ELF-1 (cell line): ENCODE data around the gene PCIF1.
"Not testable (repeated sequence)": the region's sequence is repeated elsewhere in the genome, so short reads cannot be mapped to it uniquely, and the experiment has no call there.

ENCODE experiments used
- DNase-seq: peaks from one replicate; pipeline ENCODE4 v3.0.0-alpha.2; 2016; ENCODE audit warnings: low read depth, low spot score

Gene PCIF1

DNA sequence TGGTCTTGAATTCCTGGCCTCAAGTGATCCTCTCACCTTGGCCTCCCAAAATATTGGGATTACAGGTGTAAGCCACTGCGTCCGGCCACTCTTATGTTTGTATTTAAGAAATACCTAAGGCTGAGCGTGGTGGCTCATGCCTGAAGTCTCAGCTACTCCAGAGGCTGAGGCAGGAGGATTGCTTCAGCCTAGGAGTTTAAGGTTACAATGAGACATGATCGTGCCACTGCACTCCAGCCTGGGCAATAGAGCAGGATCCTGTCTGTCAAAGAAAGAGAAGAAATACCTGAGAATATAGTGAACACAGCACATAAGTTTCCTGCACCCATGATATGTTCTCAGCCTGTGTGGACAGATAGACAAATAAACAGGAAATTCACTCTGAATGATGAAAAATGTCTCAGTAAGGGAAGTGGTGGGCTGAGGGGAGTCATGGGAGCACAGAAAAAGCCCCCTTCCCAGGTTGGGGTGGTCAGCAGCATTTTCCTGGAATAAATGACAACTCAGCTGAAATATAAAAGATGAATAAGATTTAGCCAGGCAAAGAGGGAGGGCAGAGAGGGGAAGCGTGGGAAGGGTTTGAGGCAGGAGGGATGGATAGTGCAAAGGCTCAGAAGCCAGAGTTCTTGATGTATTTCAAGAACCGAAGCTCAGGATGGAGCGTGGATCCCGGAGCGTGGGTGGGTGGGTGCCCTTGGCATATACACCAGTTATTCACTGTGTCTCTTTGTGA, 60.4 kb downstream of the PCIF1 start:
- no peak for DNase-seq

DNA sequence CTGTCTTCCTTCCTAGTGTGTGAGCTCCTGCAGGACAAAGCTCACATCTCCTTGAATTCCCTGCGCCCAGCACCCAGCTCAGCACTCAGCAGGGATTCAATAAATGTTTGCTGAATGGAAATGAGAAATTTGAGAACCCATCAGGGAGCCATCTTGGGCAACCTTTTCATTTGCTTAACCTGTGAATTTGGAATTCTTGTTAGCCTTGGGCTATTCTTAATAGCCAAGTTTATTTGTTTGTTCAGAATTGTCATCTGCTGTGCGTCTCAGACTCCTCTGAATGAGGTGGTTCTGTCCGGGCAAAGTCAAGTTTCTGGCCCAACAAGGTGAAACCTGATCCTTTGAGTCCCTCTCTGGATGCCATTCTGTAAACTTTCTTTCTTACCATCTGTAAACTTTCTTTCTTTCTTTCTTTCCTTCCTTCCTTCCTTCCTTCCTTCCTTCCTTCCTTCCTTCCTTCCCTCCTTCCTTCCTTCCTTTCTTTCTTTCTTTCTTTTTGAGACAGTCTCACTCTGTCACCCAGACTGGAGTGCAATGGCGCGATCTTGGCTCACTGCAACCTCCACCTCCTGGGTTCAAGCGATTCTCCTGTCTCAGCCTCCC, 61.1 kb downstream of the PCIF1 start:
- not testable (repeated sequence) for DNase-seq

DNA sequence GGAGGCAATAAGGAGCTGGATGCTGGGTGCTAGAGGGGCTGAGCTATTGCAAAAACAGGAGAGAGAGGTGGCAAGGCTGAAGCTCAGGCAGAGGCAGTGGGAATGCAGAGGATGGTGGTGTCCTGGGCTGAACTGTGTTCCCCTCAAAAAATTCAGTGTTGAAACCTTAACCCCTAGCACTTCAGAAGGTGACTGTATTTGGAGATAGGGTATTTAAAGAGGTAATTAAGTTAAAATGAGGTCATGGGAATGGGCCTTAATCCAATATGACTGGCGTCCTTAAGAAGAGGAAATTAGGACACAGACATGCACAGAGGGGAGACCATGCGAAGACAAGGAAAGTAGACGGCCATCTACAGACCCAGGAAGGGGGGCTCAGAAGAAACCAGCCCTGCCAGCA, 62.7 kb downstream of the PCIF1 start:
- DNase-seq = no peak
